Mesodermal cell (in vitro differentiated cells): ENCODE results near the gene NEO1.

ENCODE experiments used
- H3K27ac ChIP-seq: 2 replicates; pipeline ENCODE4 v1.7.0; 2013; ENCODE audit warnings: mild to moderate bottlenecking, low read depth, low read length, moderate library complexity; ENCODE audit not compliant: severe bottlenecking
- H3K36me3 ChIP-seq: 2 replicates; pipeline ENCODE4 v1.7.1; 2013; ENCODE audit warnings: mild to moderate bottlenecking, low read length, moderate library complexity; ENCODE audit not compliant: control insufficient read depth, insufficient read depth
- H3K4me1 ChIP-seq: one replicate; pipeline ENCODE4 v1.7.1; 2013; ENCODE audit warnings: mild to moderate bottlenecking, low read length; ENCODE audit not compliant: insufficient read depth, control insufficient read depth, poor library complexity, severe bottlenecking
- H3K4me3 ChIP-seq: 2 replicates; pipeline ENCODE4 v1.7.0; 2013; ENCODE audit warnings: low read length, control low read depth, mild to moderate bottlenecking; ENCODE audit not compliant: insufficient read depth, poor library complexity, severe bottlenecking; ENCODE audit errors: extremely low read depth
- H3K9me3 ChIP-seq: 2 replicates; pipeline ENCODE4 v1.7.1; 2013; ENCODE audit warnings: mild to moderate bottlenecking, low read length, moderate library complexity; ENCODE audit not compliant: control insufficient read depth
- WGBS, 2 experiments: methylation state at CpG; one replicate each; pipeline ENCODE4 v1.1.5; 2013; ENCODE audit warnings: missing lambda C conversion rate in 2 of 2; ENCODE audit not compliant: insufficient coverage in 2 of 2; 5-methylcytosine and 5-hydroxymethylcytosine counted together

The NEO1 gene

GRCh38 chr15:73265536-73266153 lies 213.4 kb downstream of the NEO1 start:
- Histone ChIP-seq H3K4me3 (no peak overlapping the region), H3K36me3 (peaks cover 43% of the 10 kb centered on the region), H3K4me1 (peaks cover 5% of the 10 kb centered on the region), H3K9me3 (no peaks in the 10 kb centered on the region), H3K27ac (no peak overlapping the region)
- 51 to 67% methylated on average over 2 of the region's 4 CpGs for WGBS, 2 experiments

GRCh38 chr15:73268457-73268856 lies 216.2 kb downstream of the NEO1 start:
- Histone ChIP-seq H3K36me3 (peaks cover 37% of the 10 kb centered on the region), H3K27ac (no peak overlapping the region), H3K9me3 (no peaks in the 10 kb centered on the region), H3K4me3 (no peak overlapping the region), H3K4me1 (peaks cover 5% of the 10 kb centered on the region)
- WGBS, 2 experiments = 100% methylated on average over 1 of the region's 1 CpG

- H3K4me3 ChIP-seq = no peak overlapping the region
- H3K9me3 ChIP-seq = no peaks in the 10 kb centered on the region
- H3K27ac ChIP-seq = no peak overlapping the region
- 60 to 100% methylated on average over 1 of the region's 3 CpGs for WGBS, 2 experiments
- peaks cover 46% of the 10 kb centered on the region for H3K36me3 ChIP-seq
- peaks cover 5% of the 10 kb centered on the region for H3K4me1 ChIP-seq
Measured at GRCh38 chr15:73270366-73271097, 218.3 kb downstream of the NEO1 start.

- WGBS, 2 experiments = 38 to 42% methylated on average over 2 of the region's 5 CpGs
- Histone ChIP-seq H3K9me3 (no peaks in the 10 kb centered on the region), H3K4me3 (no peak overlapping the region), H3K36me3 (peaks cover 41% of the 10 kb centered on the region), H3K27ac (no peak overlapping the region), H3K4me1 (peaks cover 5% of the 10 kb centered on the region)
Measured at GRCh38 chr15:73273181-73274002, 221.1 kb downstream of the NEO1 start.

GRCh38 chr15:73275862-73276261 lies 223.6 kb downstream of the NEO1 start:
- no peaks in the 10 kb centered on the region for H3K4me1 ChIP-seq
- H3K36me3 ChIP-seq = peaks cover 36% of the 10 kb centered on the region
- no peak overlapping the region for H3K27ac ChIP-seq
- H3K4me3 ChIP-seq = no peak overlapping the region
- no peaks in the 10 kb centered on the region for H3K9me3 ChIP-seq

GRCh38 chr15:73282567-73283365 lies 230.5 kb downstream of the NEO1 start:
- Histone ChIP-seq H3K9me3 (no peaks in the 10 kb centered on the region), H3K27ac (no peak overlapping the region), H3K36me3 (peaks cover 61% of the 10 kb centered on the region), H3K4me3 (no peak overlapping the region), H3K4me1 (no peaks in the 10 kb centered on the region)
- WGBS, 2 experiments = 97% methylated on average over 6 of the region's 8 CpGs; no CpG with 5 or more reads in 1 of the 2 experiments

- peaks cover 61% of the 10 kb centered on the region for H3K36me3 ChIP-seq
- no peak overlapping the region for H3K27ac ChIP-seq
- no peak overlapping the region for H3K4me3 ChIP-seq
- H3K4me1 ChIP-seq = no peaks in the 10 kb centered on the region
- H3K9me3 ChIP-seq = no peaks in the 10 kb centered on the region
- 100% methylated on average over 2 of the region's 2 CpGs; no CpG with 5 or more reads in 1 of the 2 experiments for WGBS, 2 experiments
Measured at GRCh38 chr15:73283366-73283962, 231.2 kb downstream of the NEO1 start.

- H3K4me1 ChIP-seq = no peaks in the 10 kb centered on the region
- no peak overlapping the region for H3K27ac ChIP-seq
- peaks cover 64% of the 10 kb centered on the region for H3K36me3 ChIP-seq
- H3K4me3 ChIP-seq = no peak overlapping the region
- H3K9me3 ChIP-seq = no peaks in the 10 kb centered on the region
- WGBS, 2 experiments = 80% methylated on average over 1 of the region's 3 CpGs; no CpG with 5 or more reads in 1 of the 2 experiments
Measured at GRCh38 chr15:73284090-73284716, 231.9 kb downstream of the NEO1 start.

GRCh38 chr15:73286311-73286710 lies 234.0 kb downstream of the NEO1 start:
- Histone ChIP-seq H3K27ac (no peak overlapping the region), H3K9me3 (no peaks in the 10 kb centered on the region), H3K4me1 (no peaks in the 10 kb centered on the region), H3K36me3 (peaks cover 73% of the 10 kb centered on the region), H3K4me3 (no peak overlapping the region)
- WGBS, 2 experiments = 88 to 100% methylated on average over 2 of the region's 2 CpGs
